ELR (cell line): ENCODE results near the gene VSTM2B.
"Not testable (repeated sequence)": the region's sequence is repeated elsewhere in the genome, so short reads cannot be mapped to it uniquely, and the experiment has no call there.

Experiments used
- DNase-seq: peaks from one replicate; pipeline ENCODE4 v3.0.0-alpha.2; 2015; ENCODE audit warnings: low read depth

VSTM2B gene

GRCh38 chr19:29545866-29546582, 20.2 kb downstream of the VSTM2B start:
- no peak for DNase-seq

GRCh38 chr19:29546583-29547190, 20.9 kb downstream of the VSTM2B start:
- DNase-seq = no peak

- DNase-seq = no peak
Observed at GRCh38 chr19:29547361-29547960, 21.7 kb downstream of the VSTM2B start.

GRCh38 chr19:29547981-29548380, 22.2 kb downstream of the VSTM2B start:
- DNase-seq = no peak

- DNase-seq = no peak
Observed at GRCh38 chr19:29548483-29549085, 22.8 kb downstream of the VSTM2B start.

- DNase-seq = no peak
Observed at GRCh38 chr19:29549105-29550070, 23.6 kb downstream of the VSTM2B start.

- DNase-seq = no peak
Observed at GRCh38 chr19:29550896-29551295, 25.1 kb downstream of the VSTM2B start.

GRCh38 chr19:29551774-29552173, 26.0 kb downstream of the VSTM2B start:
- DNase-seq = no peak

- DNase-seq = no peak
Observed at GRCh38 chr19:29552454-29553280, 26.9 kb downstream of the VSTM2B start.

- no peak for DNase-seq
Observed at GRCh38 chr19:29554149-29554548, 28.4 kb downstream of the VSTM2B start.

- DNase-seq = not testable (repeated sequence)
Observed at GRCh38 chr19:29559110-29559509, 33.3 kb downstream of the VSTM2B start.

GRCh38 chr19:29559743-29560142, 33.9 kb downstream of the VSTM2B start:
- DNase-seq = no peak

GRCh38 chr19:29560313-29561075, 34.7 kb downstream of the VSTM2B start:
- DNase-seq = no peak

- no peak for DNase-seq
Observed at GRCh38 chr19:29561601-29562000, 35.8 kb downstream of the VSTM2B start.

GRCh38 chr19:29562299-29563297, 36.8 kb downstream of the VSTM2B start:
- no peak for DNase-seq

GRCh38 chr19:29563486-29564101, 37.8 kb downstream of the VSTM2B start:
- no peak for DNase-seq

- no peak for DNase-seq
Observed at GRCh38 chr19:29564574-29565005, 38.8 kb downstream of the VSTM2B start.

- DNase-seq = no peak
Observed at GRCh38 chr19:29565171-29565570, 39.4 kb downstream of the VSTM2B start.
